Esophagus muscularis mucosa (tissue), 4 donors: ENCODE measurements around the gene LMO4.

Experiments used
- EP300 ChIP-seq: sonication (generic); formaldehyde crosslinking; IDR thresholded peaks from one replicate; pipeline ENCODE4 v1.6.1; 2017; ENCODE audit warnings: antibody characterized with exemption
- POLR2A ChIP-seq: fragments of 450-650 bp; IDR thresholded peaks from one replicate; pipeline ENCODE4 v1.6.1; 2017; ENCODE audit warnings: antibody characterized with exemption, moderate library complexity, mild to moderate bottlenecking, low read depth
- POLR2AphosphoS5 ChIP-seq, 2 donors: sonication (generic); formaldehyde crosslinking; IDR thresholded peaks; one replicate each; pipeline ENCODE4 v1.6.1; 2017; ENCODE audit warnings: antibody characterized with exemption in 2 of 2
- TF ChIP-seq, protein P1 (sequence below), 3 experiments: fragments of 200-600 bp in 2 of 3; fragments of 450-650 bp in 1 of 3; sonication (generic) in 2 of 3; IDR thresholded peaks; one replicate each; pipeline ENCODE4 v1.5.1; 2017 to 2019; ENCODE audit warnings: antibody characterized with exemption in 3 of 3, mild to moderate bottlenecking in 2 of 3, moderate library complexity in 1 of 3

DNA sequence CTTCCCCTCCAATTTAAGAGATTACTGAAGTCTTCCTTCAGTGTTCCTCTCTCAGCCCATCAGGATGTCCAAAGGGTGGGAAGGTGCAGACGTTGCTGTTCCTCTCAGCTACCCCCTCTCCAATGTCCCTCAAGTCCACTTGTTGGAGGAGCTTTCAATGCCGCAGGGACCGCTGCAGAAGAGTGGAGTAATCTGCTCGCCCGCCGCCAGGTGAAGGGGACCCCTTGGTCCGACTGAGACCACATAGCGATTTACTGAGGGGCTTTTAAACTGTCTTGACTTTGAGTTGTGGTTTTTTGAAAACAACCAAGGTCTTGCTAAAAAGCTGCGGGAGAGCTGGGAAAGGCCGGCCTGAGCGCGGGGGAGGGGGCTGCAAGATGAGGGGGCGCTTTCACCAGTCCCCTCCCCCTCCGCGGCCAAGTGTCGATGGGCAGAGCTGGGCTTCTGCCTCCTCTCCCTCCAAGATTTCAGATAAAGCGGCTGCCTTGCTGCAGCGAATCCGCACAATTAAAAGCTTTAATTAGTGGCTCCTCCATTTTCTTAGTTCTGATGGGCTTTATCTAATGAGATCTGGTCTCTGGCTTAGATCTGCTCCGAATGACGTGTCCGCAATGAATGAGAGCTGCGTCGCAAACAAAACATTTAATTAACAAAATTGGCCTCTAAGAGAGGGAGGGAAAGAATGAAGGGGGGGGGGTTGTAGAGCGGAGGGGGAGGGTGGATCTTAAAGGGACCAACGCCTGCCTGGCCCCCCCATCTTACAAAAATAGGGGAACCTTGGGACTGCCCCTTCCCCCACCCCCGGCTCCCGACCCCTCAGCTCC, 5.9 kb downstream of the LMO4 start:
- TF ChIP-seq POLR2A (no peak), POLR2AphosphoS5 (IDR thresholded peaks at IDR 0.05) (no peak), EP300 (no peak)
- TF ChIP-seq, protein P1, sequence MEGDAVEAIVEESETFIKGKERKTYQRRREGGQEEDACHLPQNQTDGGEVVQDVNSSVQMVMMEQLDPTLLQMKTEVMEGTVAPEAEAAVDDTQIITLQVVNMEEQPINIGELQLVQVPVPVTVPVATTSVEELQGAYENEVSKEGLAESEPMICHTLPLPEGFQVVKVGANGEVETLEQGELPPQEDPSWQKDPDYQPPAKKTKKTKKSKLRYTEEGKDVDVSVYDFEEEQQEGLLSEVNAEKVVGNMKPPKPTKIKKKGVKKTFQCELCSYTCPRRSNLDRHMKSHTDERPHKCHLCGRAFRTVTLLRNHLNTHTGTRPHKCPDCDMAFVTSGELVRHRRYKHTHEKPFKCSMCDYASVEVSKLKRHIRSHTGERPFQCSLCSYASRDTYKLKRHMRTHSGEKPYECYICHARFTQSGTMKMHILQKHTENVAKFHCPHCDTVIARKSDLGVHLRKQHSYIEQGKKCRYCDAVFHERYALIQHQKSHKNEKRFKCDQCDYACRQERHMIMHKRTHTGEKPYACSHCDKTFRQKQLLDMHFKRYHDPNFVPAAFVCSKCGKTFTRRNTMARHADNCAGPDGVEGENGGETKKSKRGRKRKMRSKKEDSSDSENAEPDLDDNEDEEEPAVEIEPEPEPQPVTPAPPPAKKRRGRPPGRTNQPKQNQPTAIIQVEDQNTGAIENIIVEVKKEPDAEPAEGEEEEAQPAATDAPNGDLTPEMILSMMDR (IDR thresholded peaks at IDR 0.05) = peak in 1 of 3 experiments; percentile 24
